Osteocyte (in vitro differentiated cells): Measurements from ENCODE around the gene PAQR7. TPM values are rescaled to one million over a fixed set of nuclear protein-coding genes. Genes with fewer than 3 reads are reported as not detected.

Source experiments
- DNase-seq: peaks from one replicate; pipeline ENCODE4 v3.0.0; 2021; ENCODE audit warnings: mixed read lengths; ENCODE audit not compliant: unreplicated experiment; ENCODE audit errors: extremely low spot score
- H3K27ac Mint-ChIP-seq: one replicate; pipeline ENCODE4 v1.8.0; 2021; ENCODE audit warnings: mild to moderate bottlenecking, mixed read lengths; ENCODE audit not compliant: unreplicated experiment
- H3K27me3 Mint-ChIP-seq: one replicate; pipeline ENCODE4 v1.8.0; 2021; ENCODE audit warnings: mixed read lengths; ENCODE audit not compliant: unreplicated experiment
- H3K36me3 Mint-ChIP-seq: one replicate; pipeline ENCODE4 v1.8.0; 2021; ENCODE audit warnings: mixed read lengths; ENCODE audit not compliant: unreplicated experiment
- H3K4me1 Mint-ChIP-seq: one replicate; pipeline ENCODE4 v1.8.0; 2021; ENCODE audit warnings: mixed read lengths; ENCODE audit not compliant: unreplicated experiment
- H3K4me3 Mint-ChIP-seq: one replicate; pipeline ENCODE4 v1.8.0; 2021; ENCODE audit warnings: mild to moderate bottlenecking, moderate library complexity, mixed read lengths; ENCODE audit not compliant: unreplicated experiment
- H3K9me3 Mint-ChIP-seq: one replicate; pipeline ENCODE4 v1.8.0; 2021; ENCODE audit warnings: mixed read lengths; ENCODE audit not compliant: unreplicated experiment
- CTCF ChIP-seq: fragments of 200-600 bp; sonication (generic); IDR thresholded peaks from 2 replicates; pipeline ENCODE4 v1.5.0; 2021; ENCODE audit warnings: antibody characterized with exemption, mild to moderate bottlenecking, moderate library complexity
- total RNA-seq: library from RNA; stranded (reverse); gene quantifications from 2 replicates; pipeline ENCODE4 v1.2.1, GENCODE V29; 2021

The PAQR7 gene
- total RNA-seq, 1 donor from 2014 or later = 11.0 TPM

GRCh38 chr1:25879675-25880074 is 4.2 kb upstream of the PAQR7 start:
- no peak for TF ChIP-seq CTCF
- no peak for DNase-seq
- Mint-ChIP-seq H3K9me3 (no peaks in the 10 kb centered on the region), H3K4me3 (no peak overlapping the region), H3K27me3 (no peaks in the 10 kb centered on the region), H3K36me3 (no peaks in the 10 kb centered on the region), H3K4me1 (peaks cover 11% of the 10 kb centered on the region), H3K27ac (no peak overlapping the region)

- DNase-seq = no peak
- Mint-ChIP-seq H3K4me1 (peaks cover 14% of the 10 kb centered on the region), H3K36me3 (no peaks in the 10 kb centered on the region), H3K9me3 (no peaks in the 10 kb centered on the region), H3K4me3 (no peak overlapping the region), H3K27ac (no peak overlapping the region), H3K27me3 (no peaks in the 10 kb centered on the region)
- no peak for TF ChIP-seq CTCF
Measured at GRCh38 chr1:25878690-25879089, 3.2 kb upstream of the PAQR7 start.

DNA sequence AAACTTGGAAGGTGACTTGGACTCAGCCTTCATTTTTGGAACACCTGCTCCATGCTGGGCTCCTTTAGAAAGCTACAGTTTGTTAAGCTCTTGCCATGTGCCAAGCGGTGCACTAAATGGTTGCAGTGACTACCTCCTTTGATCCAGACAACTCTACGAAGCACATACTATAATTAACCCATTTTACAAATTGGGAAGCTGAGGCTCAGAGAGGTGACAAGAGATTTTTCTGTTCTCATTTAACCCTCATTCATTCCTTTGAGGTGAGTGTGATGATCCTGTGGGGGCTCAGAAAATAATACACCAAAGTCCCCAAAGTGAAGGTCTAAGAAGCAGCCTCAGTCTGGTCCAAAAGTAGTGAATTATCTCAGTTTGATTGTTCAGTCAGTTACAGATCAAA is 1.6 kb upstream of the PAQR7 start:
- DNase-seq = no peak
- Mint-ChIP-seq H3K27ac (no peak overlapping the region), H3K4me1 (peaks cover 18% of the 10 kb centered on the region), H3K27me3 (no peaks in the 10 kb centered on the region), H3K9me3 (no peaks in the 10 kb centered on the region), H3K4me3 (no peak overlapping the region), H3K36me3 (no peaks in the 10 kb centered on the region)
- no peak for TF ChIP-seq CTCF

DNA sequence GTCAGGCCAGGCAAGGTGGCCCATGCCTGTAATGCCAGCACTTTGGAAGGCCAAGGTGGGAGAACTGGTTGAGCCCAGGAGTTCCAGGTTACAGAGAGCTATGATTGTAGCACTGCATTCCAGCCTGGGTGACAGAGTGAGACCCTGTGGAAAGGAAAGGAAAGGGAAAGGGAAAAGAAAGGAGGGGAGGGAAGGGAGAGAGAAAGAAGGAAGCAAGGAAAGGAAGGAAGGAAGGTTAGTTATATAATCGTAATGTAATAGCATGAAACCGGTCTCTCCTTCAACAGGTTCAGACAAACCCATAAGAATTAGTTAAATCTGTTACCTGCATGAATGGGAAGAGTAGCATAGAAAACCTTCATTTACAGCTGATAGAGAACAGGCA is 1.2 kb upstream of the PAQR7 start:
- Mint-ChIP-seq H3K4me1 (peaks cover 18% of the 10 kb centered on the region), H3K27me3 (no peaks in the 10 kb centered on the region), H3K4me3 (no peak overlapping the region), H3K9me3 (no peaks in the 10 kb centered on the region), H3K36me3 (no peaks in the 10 kb centered on the region), H3K27ac (peak overlapping the region; percentile 64)
- no peak for TF ChIP-seq CTCF
- no peak for DNase-seq

- Mint-ChIP-seq H3K4me3 (peak overlapping the region; percentile 70), H3K4me1 (peaks cover 19% of the 10 kb centered on the region), H3K9me3 (no peaks in the 10 kb centered on the region), H3K36me3 (no peaks in the 10 kb centered on the region), H3K27ac (peak overlapping the region; percentile 64), H3K27me3 (no peaks in the 10 kb centered on the region)
- no peak for TF ChIP-seq CTCF
- no peak for DNase-seq
Measured at GRCh38 chr1:25875856-25876692, 566 bp upstream of the PAQR7 start.
